ENCODE data around the gene BRSK2. TPM values are rescaled to one million over a fixed set of nuclear protein-coding genes. Genes with fewer than 3 reads are reported as not detected.

BRSK2 gene
- total RNA-seq, 1 donor from 2014 or later, result 13.8 TPM

- no peak for DNase-seq (ENCODE audit: extremely low spot score, unreplicated experiment)
- Mint-ChIP-seq H3K4me1 (ENCODE audit: unreplicated experiment) (peaks cover 18% of the 10 kb centered on the region), H3K27ac (peak overlapping the region; percentile 31), H3K27me3 (no peaks in the 10 kb centered on the region), H3K36me3 (peaks cover 8% of the 10 kb centered on the region), H3K4me3 (no peak overlapping the region), H3K9me3 (no peaks in the 10 kb centered on the region)
- TF ChIP-seq CTCF (conservative IDR thresholded peaks at IDR 0.05), result no peak
Observed at GRCh38 chr11:1502954-1503707, 113.4 kb downstream of the BRSK2 start.

DNA sequence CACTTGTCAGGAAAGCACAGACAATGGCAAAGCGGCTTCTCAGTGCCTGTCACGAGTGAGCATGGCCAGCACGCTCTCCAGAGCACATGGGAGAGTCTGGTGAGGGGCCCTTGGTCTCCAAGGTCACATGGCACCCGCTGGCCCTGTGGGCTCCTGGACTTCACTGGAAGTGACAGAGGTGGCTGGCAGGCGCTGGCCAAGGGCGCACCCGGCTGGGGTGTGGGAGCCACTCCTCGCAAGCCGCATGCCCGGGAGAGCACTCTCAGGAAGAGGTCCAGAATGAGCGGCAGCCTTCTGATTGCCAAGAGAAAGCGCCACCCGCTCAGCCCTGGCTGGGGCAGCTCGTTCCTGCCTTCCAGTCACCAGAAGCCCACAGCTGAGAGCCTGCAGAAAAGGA lies 114.0 kb downstream of the BRSK2 start:
- Mint-ChIP-seq H3K36me3 (peaks cover 8% of the 10 kb centered on the region), H3K9me3 (no peaks in the 10 kb centered on the region), H3K27me3 (no peaks in the 10 kb centered on the region), H3K4me1 (ENCODE audit: unreplicated experiment) (peaks cover 18% of the 10 kb centered on the region), H3K27ac (no peak overlapping the region), H3K4me3 (no peak overlapping the region)
- TF ChIP-seq CTCF (conservative IDR thresholded peaks at IDR 0.05), result no peak
- DNase-seq (ENCODE audit: extremely low spot score, unreplicated experiment), result no peak

DNA sequence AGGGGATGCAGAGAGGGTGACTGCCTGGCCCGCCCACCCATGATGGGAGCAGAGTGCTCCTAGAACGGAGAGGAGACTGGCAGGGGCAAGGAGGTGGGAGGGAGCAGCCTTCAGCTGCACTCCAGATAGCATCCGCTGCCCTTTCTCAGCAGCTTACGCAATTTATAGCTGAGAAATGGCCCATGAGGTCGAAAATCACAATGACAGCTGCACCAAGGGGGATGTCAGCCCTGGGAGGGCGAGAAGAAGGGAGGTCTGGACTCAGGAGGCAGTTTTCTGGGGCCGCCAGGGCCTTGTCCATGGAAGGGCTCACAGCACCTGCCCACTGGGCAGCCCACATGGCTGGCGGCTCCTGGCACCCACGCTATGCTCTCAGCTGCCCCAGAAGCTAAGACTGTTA lies 114.4 kb downstream of the BRSK2 start:
- Mint-ChIP-seq H3K4me1 (ENCODE audit: unreplicated experiment) (peaks cover 19% of the 10 kb centered on the region), H3K9me3 (no peaks in the 10 kb centered on the region), H3K27ac (no peak overlapping the region), H3K36me3 (peaks cover 4% of the 10 kb centered on the region), H3K27me3 (no peaks in the 10 kb centered on the region), H3K4me3 (no peak overlapping the region)
- no peak for TF ChIP-seq CTCF (conservative IDR thresholded peaks at IDR 0.05)
- no peak for DNase-seq (ENCODE audit: extremely low spot score, unreplicated experiment)

DNA sequence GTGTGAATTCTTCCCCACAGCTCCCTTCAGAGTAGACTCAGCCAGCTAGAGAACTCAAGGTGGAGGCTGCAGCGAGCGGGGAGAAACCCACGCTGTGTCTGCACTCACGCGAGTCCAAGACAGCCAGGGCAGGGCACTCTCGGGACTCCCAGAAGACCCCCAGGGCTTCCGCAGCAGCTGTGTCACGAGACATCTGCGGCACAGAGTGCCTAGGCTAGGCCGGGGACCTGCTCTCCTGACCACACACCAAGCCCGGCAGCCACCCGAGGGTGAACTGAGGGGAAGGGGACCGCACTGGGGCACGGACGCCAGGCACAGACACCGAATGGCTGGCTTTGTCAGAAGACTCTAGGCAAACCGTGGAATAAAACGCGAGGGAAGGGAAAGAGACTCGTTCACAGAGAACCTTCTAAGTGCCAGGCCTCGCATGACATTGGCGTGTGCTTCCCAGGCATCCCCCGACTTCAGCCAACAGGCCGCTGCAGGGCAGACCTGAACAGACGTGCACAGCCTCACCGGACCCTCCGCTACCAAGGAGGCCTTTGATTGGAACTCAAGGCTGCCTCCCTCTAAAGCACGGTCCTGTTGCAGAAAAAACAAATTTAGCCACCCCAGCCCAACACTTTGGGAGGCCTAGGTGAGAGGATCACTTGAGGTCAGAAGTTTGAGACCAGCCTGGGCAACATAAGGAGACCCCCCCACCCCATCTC lies 115.0 kb downstream of the BRSK2 start:
- Mint-ChIP-seq H3K27ac (no peak overlapping the region), H3K9me3 (no peaks in the 10 kb centered on the region), H3K27me3 (no peaks in the 10 kb centered on the region), H3K36me3 (peaks cover 4% of the 10 kb centered on the region), H3K4me3 (no peak overlapping the region), H3K4me1 (ENCODE audit: unreplicated experiment) (peaks cover 25% of the 10 kb centered on the region)
- no peak for DNase-seq (ENCODE audit: extremely low spot score, unreplicated experiment)
- no peak for TF ChIP-seq CTCF (conservative IDR thresholded peaks at IDR 0.05)

DNA sequence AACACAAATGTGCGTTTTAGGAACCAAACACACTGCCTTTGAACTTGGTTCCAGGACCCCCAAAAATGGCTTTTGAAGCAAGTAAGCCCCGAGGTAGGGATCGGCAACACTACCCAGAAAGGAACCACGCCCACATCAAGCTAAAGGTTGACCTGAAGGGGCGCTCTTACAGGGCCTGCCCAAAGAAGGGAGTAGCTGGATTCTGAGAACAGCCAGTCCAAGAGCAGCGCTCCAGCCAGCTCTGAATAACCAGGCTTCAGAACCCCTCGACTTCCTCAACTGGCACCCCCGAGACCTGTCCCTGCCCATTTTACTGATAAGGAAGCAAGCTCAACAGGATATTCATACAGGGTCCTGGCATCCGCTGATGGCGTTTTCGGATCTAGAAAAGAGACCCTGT lies 115.7 kb downstream of the BRSK2 start:
- TF ChIP-seq CTCF (conservative IDR thresholded peaks at IDR 0.05), result peak; percentile 26
- no peak for DNase-seq (ENCODE audit: extremely low spot score, unreplicated experiment)
- Mint-ChIP-seq H3K36me3 (peaks cover 4% of the 10 kb centered on the region), H3K4me1 (ENCODE audit: unreplicated experiment) (peaks cover 26% of the 10 kb centered on the region), H3K27me3 (no peaks in the 10 kb centered on the region), H3K4me3 (no peak overlapping the region), H3K9me3 (no peaks in the 10 kb centered on the region), H3K27ac (no peak overlapping the region)

All from type B pancreatic cell (in vitro differentiated cells).